HepG2 (cell line): ENCODE data around the gene VN1R2. TPM values are rescaled to one million over a fixed set of nuclear protein-coding genes. Genes with fewer than 3 reads are reported as not detected.
"Not testable (repeated sequence)": the region's sequence is repeated elsewhere in the genome, so short reads cannot be mapped to it uniquely, and the experiment has no call there.

Experiments
- ATAC-seq: fragments of 200-7000 bp; cut with Tn5 transposase; 3 replicates; pipeline ENCODE4 v1.9.1; 2020; ENCODE audit warnings: mild to moderate bottlenecking, moderate library complexity
- BruUV-seq: library from RNA; stranded (reverse); fragments of 400-500 nt; replicated peaks from 2 replicates; lab custom pipeline; 2021; lab: Mats Ljungman, UMichigan
- CTCF ChIA-PET: fragments of 300-600 bp; formaldehyde crosslinking; extraction: SDS; loops from one replicate; lab custom pipeline; 2021; ENCODE audit warnings: low total read pairs, inconsistent platforms, low intra/inter-chr PET ratio; lab: Yijun Ruan, JAX
- POLR2A ChIA-PET: fragments of 350-600 bp; sonication (Branson Sonifier 250); formaldehyde crosslinking; loops from one replicate; lab custom pipeline; 2020; ENCODE audit warnings: antibody characterized with exemption, inconsistent platforms; lab: Yijun Ruan, JAX
- DNase-seq: peaks from one replicate; pipeline ENCODE4 v3.0.0-alpha.2; 2015; ENCODE audit warnings: low spot score
- FAIRE-seq: peaks from 3 replicates; lab custom pipeline; 2011; peaks lifted over from hg19 to GRCh38; lab: Jason Lieb, UNC
- H2AFZ ChIP-seq: one replicate; pipeline ENCODE4 v1.6.1; 2011; ENCODE audit warnings: low read length, inconsistent platforms
- H3K27ac ChIP-seq: fragments of 300-600 bp; 3 replicates; pipeline ENCODE4 v1.8.0; 2011; ENCODE audit warnings: mixed run types, mild to moderate bottlenecking, mixed read lengths, low read length, inconsistent platforms; ENCODE audit not compliant: insufficient read depth; ENCODE audit errors: extremely low read length
- H3K27me3 ChIP-seq, 2 experiments: fragments of 200-600 bp in 1 of 2; 2 replicates in 1 of 2; 3 replicates in 1 of 2; pipeline versions ENCODE4 v1.6.0 to v1.8.0; 2011; ENCODE audit warnings: low read length in 2 of 2, mild to moderate bottlenecking in 2 of 2, moderate library complexity in 2 of 2, inconsistent platforms in 1 of 2; ENCODE audit not compliant: insufficient read depth in 2 of 2, control insufficient read depth in 1 of 2
- H3K36me3 ChIP-seq, 2 experiments: fragments of 200-600 bp in 1 of 2; replicated peaks in 1 of 2; 2 replicates in 1 of 2; 3 replicates in 1 of 2; pipeline versions ENCODE4 v1.5.1 to v1.8.0; 2011; ENCODE audit warnings: low read length in 2 of 2, inconsistent platforms in 1 of 2; ENCODE audit not compliant: insufficient read depth in 2 of 2, control insufficient read depth in 1 of 2
- H3K4me1 ChIP-seq: 2 replicates; pipeline ENCODE4 v1.5.1; 2012; ENCODE audit warnings: low read length, inconsistent platforms; ENCODE audit not compliant: insufficient read depth
- H3K4me2 ChIP-seq: 2 replicates; pipeline ENCODE4 v1.6.0; 2011; ENCODE audit warnings: low read depth, low read length, inconsistent platforms
- H3K4me3 ChIP-seq, 3 experiments: fragments of 200-600 bp in 1 of 3; sonication (generic), shearing (Covaris generic) in 1 of 3; replicated peaks in 1 of 3; 2 replicates each; pipeline ENCODE4 v1.5.1; 2011 to 2016; ENCODE audit warnings: low read length in 3 of 3, inconsistent platforms in 2 of 3, low read depth in 2 of 3, mild to moderate bottlenecking in 2 of 3, control low read depth in 1 of 3, mixed read lengths in 1 of 3; ENCODE audit not compliant: insufficient read depth in 1 of 3
- H3K79me2 ChIP-seq: one replicate; pipeline ENCODE4 v1.6.1; 2011; ENCODE audit warnings: low read length, inconsistent platforms; ENCODE audit not compliant: insufficient read depth
- H3K9ac ChIP-seq: 2 replicates; pipeline ENCODE4 v1.6.0; 2011; ENCODE audit warnings: mild to moderate bottlenecking, low read depth, low read length, inconsistent platforms; ENCODE audit not compliant: insufficient read depth
- H3K9me3 ChIP-seq: 2 replicates; pipeline ENCODE4 v1.5.1; 2012; ENCODE audit warnings: mild to moderate bottlenecking, low read length
- H4K20me1 ChIP-seq: 2 replicates; pipeline ENCODE4 v1.6.0; 2011; ENCODE audit warnings: inconsistent platforms, mild to moderate bottlenecking, low read length, moderate library complexity; ENCODE audit not compliant: insufficient read depth
- HDAC1 ChIP-seq: sonication (generic); formaldehyde crosslinking; IDR thresholded peaks from 2 replicates; pipeline ENCODE4 v1.5.1; 2020; ENCODE audit warnings: mild to moderate bottlenecking, missing genetic modification reagents
- HOXA5 ChIP-seq: sonication (generic); formaldehyde crosslinking; IDR thresholded peaks from 2 replicates; pipeline ENCODE4 v1.4.0; 2020; ENCODE audit warnings: missing genetic modification reagents
- MXD3 ChIP-seq: IDR thresholded peaks from 2 replicates; pipeline ENCODE4 v1.6.1; 2016; ENCODE audit warnings: mild to moderate bottlenecking, missing biosample characterization, missing genetic modification reagents
- ONECUT2 ChIP-seq: sonication (generic); formaldehyde crosslinking; IDR thresholded peaks from 2 replicates; pipeline ENCODE4 v1.4.0; 2020; ENCODE audit warnings: missing genetic modification reagents
- PHF8 ChIP-seq: sonication (generic); formaldehyde crosslinking; IDR thresholded peaks from 2 replicates; pipeline ENCODE4 v1.5.0; 2020; ENCODE audit warnings: missing genetic modification reagents
- ZEB1 ChIP-seq: IDR thresholded peaks from 2 replicates; pipeline ENCODE4 v1.6.1; 2012; ENCODE audit warnings: mild to moderate bottlenecking, low read depth, inconsistent platforms; ENCODE audit not compliant: insufficient replicate concordance
- ZNF616 ChIP-seq: sonication (generic); formaldehyde crosslinking; IDR thresholded peaks from 2 replicates; pipeline ENCODE4 v1.5.0; 2020; ENCODE audit warnings: low read depth, mild to moderate bottlenecking, missing genetic modification reagents
- WGBS: methylation state at CpG from one replicate; pipeline ENCODE4 v1.1.6; 2017; ENCODE audit warnings: low lambda C conversion rate; 5-methylcytosine and 5-hydroxymethylcytosine counted together
- in situ Hi-C: cut with HindIII; loops from 2 replicates; pipeline ENCODE4 v1.10.0; 2017; ENCODE audit warnings: low pct_unique_long_range_greater_than_20kb; ENCODE audit not compliant: extremely low pct_ligation_motif_present
- intact Hi-C: fragments of 100-400 bp; cut with micrococcal nuclease; formaldehyde crosslinking; loops from one replicate; pipeline ENCODE4 v1.10.0; 2022; ENCODE audit not compliant: unreplicated experiment
- polyA plus RNA-seq, 8 experiments: library from polyadenylated mRNA; depleted of rRNA in 3 of 8; stranded (reverse) in 7 of 8; unstranded in 1 of 8; fragments of >200 nt; fragmentation: Illumina TruSeq in 4 of 8; extraction: Trizol in 4 of 8; gene quantifications; 2 replicates each; pipeline versions ENCODE4 v1.2.1 to v1.2.3, GENCODE V29; 2011 to 2016; ENCODE audit warnings: low read depth in 4 of 8, missing spikeins in 1 of 8, mixed read lengths in 1 of 8; ENCODE audit not compliant: insufficient read depth in 1 of 8
- total RNA-seq, 5 experiments: library from RNA; depleted of rRNA; stranded (reverse); fragments of >200 nt; fragmentation: Illumina TruSeq; extraction: Trizol; gene quantifications; 2 replicates each; pipeline ENCODE4 v1.2.3, GENCODE V29; 2016; ENCODE audit warnings: low read depth in 1 of 5
- TF ChIP-seq, protein P1 (sequence below): sonication (generic); formaldehyde crosslinking; IDR thresholded peaks from 2 replicates; pipeline ENCODE4 v1.4.0; 2020; ENCODE audit warnings: missing genetic modification reagents
- TF ChIP-seq, protein P2 (sequence below): IDR thresholded peaks from 2 replicates; pipeline ENCODE4 v1.4.0; 2020; ENCODE audit warnings: mild to moderate bottlenecking, missing genetic modification reagents

Gene VN1R2
- total and polyA plus RNA-seq, 2 of the 13 experiments (the other 11 are each of a cell fraction or from before 2014, with no cell fraction given) = not detected

DNA sequence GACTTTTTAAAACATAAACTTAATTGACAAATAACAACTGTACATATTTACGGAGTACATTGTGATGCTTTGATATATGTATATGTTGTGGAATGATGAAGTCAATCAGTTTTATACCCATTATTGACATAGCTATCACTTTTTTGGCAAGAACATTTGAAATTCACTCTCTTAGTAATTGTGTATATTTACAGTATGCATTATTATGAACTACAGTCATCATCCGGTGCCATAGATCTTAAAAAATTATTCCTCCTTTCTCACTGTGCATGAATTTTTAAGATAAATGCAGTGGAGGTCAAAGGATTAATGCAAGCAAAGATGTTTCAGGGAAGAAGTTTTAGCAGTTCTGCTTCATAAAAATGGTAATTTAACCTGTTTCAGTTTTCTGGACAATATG lies 17.4 kb downstream of the VN1R2 start (continued):
- TF ChIP-seq, protein P1, sequence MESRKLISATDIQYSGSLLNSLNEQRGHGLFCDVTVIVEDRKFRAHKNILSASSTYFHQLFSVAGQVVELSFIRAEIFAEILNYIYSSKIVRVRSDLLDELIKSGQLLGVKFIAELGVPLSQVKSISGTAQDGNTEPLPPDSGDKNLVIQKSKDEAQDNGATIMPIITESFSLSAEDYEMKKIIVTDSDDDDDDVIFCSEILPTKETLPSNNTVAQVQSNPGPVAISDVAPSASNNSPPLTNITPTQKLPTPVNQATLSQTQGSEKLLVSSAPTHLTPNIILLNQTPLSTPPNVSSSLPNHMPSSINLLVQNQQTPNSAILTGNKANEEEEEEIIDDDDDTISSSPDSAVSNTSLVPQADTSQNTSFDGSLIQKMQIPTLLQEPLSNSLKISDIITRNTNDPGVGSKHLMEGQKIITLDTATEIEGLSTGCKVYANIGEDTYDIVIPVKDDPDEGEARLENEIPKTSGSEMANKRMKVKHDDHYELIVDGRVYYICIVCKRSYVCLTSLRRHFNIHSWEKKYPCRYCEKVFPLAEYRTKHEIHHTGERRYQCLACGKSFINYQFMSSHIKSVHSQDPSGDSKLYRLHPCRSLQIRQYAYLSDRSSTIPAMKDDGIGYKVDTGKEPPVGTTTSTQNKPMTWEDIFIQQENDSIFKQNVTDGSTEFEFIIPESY (CRISPR knock-in tag) = no peak
- no peak for TF ChIP-seq ZEB1
- TF ChIP-seq, all 625 proteins: peak for 0

DNA sequence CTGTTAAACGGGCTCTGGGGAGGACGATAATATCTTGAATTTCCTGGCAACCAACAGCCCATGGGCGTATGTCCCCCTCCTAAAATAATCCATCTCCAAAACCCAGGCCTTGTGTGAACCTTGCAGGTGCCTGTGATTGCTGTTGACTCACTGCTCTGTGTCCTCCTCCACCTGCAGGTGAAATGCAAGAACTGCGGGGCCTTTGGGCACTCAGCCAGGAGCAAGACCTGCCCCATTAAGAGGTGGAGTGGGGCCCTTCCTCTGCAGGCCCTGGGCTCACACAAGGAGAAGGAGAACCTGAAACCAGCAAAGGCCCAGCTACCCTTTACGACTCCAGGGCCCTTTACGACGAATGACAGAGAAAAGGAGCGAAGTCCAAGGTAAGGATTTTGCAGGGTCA lies 23.9 kb downstream of the VN1R2 start:
- H3K79me2 ChIP-seq, POLR2A ChIA-PET, FAIRE-seq, H3K36me3 ChIP-seq, BruUV-seq, CTCF ChIA-PET, ATAC-seq, H4K20me1 ChIP-seq, H3K9me3 ChIP-seq, in situ Hi-C loops, H3K4me1 ChIP-seq, intact Hi-C loops, H2AFZ ChIP-seq, DNase-seq, H3K27me3 ChIP-seq, H3K9ac ChIP-seq, H3K27ac ChIP-seq, H3K4me3 ChIP-seq, H3K4me2 ChIP-seq: not testable (repeated sequence)
- WGBS = no CpG with 5 or more reads among the region's 8 CpGs

DNA sequence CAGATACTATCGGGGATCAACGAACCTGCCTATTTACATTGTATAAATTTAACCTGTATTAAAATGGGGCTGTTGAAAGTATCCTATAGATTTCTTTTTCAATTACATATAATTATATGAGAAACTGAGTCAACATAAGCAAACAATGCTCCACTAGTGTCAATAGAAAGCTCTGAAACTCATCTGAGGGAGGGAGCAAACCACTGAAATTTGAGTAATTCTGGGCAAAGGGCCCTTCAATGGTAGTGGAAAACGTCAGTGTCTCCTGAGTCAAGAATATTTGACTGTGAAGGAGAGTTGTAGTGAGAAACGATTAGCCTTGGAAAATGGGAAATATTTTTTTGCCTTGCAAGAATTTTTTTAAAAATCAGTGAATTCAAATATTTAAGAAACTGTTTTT lies 27.0 kb downstream of the VN1R2 start:
- Histone ChIP-seq H2AFZ (no peak overlapping the region), H4K20me1 (no peaks in the 10 kb centered on the region), H3K4me1 (no peaks in the 10 kb centered on the region), H3K36me3 (no peaks in the 10 kb centered on the region), H3K9ac (no peak overlapping the region), H3K4me3 (no peak overlapping the region), H3K79me2 (no peaks in the 10 kb centered on the region), H3K9me3 (no peaks in the 10 kb centered on the region; the same call in 1 of the 2 replicates), H3K27me3 (no peaks in the 10 kb centered on the region; a peak in 1 of 5 replicates), H3K27ac (no peak overlapping the region), H3K4me2 (no peak overlapping the region)
- DNase-seq (no peak), FAIRE-seq (no peak), ATAC-seq (no peak)
- BruUV-seq = no TSS peak
- in situ Hi-C loops = no loop called here
- intact Hi-C loops = no loop called here
- ChIA-PET CTCF (no interaction called here), POLR2A (no interaction called here)
- 0% methylated on average over 4 of the region's 4 CpGs for WGBS
- TF ChIP-seq ONECUT2 (CRISPR knock-in tag) = no peak
- no peak for TF ChIP-seq MXD3 (CRISPR knock-in tag)
- TF ChIP-seq, protein P2, sequence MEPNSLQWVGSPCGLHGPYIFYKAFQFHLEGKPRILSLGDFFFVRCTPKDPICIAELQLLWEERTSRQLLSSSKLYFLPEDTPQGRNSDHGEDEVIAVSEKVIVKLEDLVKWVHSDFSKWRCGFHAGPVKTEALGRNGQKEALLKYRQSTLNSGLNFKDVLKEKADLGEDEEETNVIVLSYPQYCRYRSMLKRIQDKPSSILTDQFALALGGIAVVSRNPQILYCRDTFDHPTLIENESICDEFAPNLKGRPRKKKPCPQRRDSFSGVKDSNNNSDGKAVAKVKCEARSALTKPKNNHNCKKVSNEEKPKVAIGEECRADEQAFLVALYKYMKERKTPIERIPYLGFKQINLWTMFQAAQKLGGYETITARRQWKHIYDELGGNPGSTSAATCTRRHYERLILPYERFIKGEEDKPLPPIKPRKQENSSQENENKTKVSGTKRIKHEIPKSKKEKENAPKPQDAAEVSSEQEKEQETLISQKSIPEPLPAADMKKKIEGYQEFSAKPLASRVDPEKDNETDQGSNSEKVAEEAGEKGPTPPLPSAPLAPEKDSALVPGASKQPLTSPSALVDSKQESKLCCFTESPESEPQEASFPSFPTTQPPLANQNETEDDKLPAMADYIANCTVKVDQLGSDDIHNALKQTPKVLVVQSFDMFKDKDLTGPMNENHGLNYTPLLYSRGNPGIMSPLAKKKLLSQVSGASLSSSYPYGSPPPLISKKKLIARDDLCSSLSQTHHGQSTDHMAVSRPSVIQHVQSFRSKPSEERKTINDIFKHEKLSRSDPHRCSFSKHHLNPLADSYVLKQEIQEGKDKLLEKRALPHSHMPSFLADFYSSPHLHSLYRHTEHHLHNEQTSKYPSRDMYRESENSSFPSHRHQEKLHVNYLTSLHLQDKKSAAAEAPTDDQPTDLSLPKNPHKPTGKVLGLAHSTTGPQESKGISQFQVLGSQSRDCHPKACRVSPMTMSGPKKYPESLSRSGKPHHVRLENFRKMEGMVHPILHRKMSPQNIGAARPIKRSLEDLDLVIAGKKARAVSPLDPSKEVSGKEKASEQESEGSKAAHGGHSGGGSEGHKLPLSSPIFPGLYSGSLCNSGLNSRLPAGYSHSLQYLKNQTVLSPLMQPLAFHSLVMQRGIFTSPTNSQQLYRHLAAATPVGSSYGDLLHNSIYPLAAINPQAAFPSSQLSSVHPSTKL = no peak
- no peak for TF ChIP-seq HDAC1 (CRISPR knock-in tag)
- no peak for TF ChIP-seq ZNF616 (CRISPR knock-in tag)
- no peak for TF ChIP-seq HOXA5 (CRISPR knock-in tag)
- no peak for TF ChIP-seq PHF8 (CRISPR knock-in tag)
